ENCODE results near the gene OR2L13. TPM values are rescaled to one million over a fixed set of nuclear protein-coding genes. Genes with fewer than 3 reads are reported as not detected.

OR2L13 gene, protein sequence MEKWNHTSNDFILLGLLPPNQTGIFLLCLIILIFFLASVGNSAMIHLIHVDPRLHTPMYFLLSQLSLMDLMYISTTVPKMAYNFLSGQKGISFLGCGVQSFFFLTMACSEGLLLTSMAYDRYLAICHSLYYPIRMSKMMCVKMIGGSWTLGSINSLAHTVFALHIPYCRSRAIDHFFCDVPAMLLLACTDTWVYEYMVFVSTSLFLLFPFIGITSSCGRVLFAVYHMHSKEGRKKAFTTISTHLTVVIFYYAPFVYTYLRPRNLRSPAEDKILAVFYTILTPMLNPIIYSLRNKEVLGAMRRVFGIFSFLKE
- polyA plus RNA-seq (2013, experiment 1 of 2), result not detected
- polyA plus RNA-seq (2013, experiment 2 of 2), result not detected

DNA sequence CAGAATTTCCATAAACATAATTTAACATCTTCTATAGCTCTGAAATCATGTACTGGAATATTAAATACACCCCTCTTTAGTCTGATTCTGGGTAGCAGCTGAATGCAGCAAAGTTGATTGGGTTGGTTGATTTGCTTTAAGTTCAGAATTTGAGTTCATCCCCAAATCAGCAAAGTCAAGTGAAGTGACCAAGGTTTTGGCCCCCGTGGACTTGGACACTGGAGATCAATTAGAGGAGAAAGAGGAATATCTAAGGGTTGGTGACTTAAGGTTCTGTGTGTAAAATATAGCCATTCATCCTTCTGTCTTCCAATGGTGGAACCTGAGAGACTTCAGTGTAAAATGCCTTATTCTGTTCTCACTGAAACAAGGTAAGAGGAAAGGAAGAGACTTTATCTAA, at the start of gene OR2L13:
Gene OR2L13 (plus strand): TSS at position 301 of the 400 bp plus-strand sequence. CDS start 4,192 bp downstream, outside the sequence.
- no peaks in the 10 kb centered on the region for H3K79me1 ChIP-seq (ENCODE audit: low read length)
- no peak within 1 kb of the TSS for H2BK120ac ChIP-seq (ENCODE audit: low read depth, low read length)
- H4K5ac ChIP-seq (ENCODE audit: low read length), result no peak within 1 kb of the TSS
- H3K56ac ChIP-seq (ENCODE audit: low read length), result no peak within 1 kb of the TSS
- H3K4ac ChIP-seq (ENCODE audit: low read depth, low read length), result no peak within 1 kb of the TSS
- no peaks in the 10 kb centered on the region for H3K4me1 ChIP-seq (ENCODE audit: control insufficient read depth, low read depth, low read length)
- no peaks in the 10 kb centered on the region for H3K36me3 ChIP-seq (ENCODE audit: control insufficient read depth, insufficient read depth, low read length)
- no peak for DNase-seq
- H3K18ac ChIP-seq (ENCODE audit: low read length), result no peak within 1 kb of the TSS
- H3K4me2 ChIP-seq (ENCODE audit: low read length), result no peak within 1 kb of the TSS
- no peak within 1 kb of the TSS for H3K23ac ChIP-seq (ENCODE audit: low read length)
- no peaks in the 10 kb centered on the region for H3K79me2 ChIP-seq (ENCODE audit: control insufficient read depth, insufficient read depth, low read length)
- H3K9ac ChIP-seq (ENCODE audit: low read length), result no peak within 1 kb of the TSS
- no CpG with 5 or more reads among the region's 1 CpG for WGBS (ENCODE audit: extremely low coverage, insufficient coverage, low lambda C conversion rate)
- H4K8ac ChIP-seq (ENCODE audit: low read depth, low read length), result no peak within 1 kb of the TSS
- H2AK5ac ChIP-seq (ENCODE audit: low read length), result no peak within 1 kb of the TSS
- no peak within 1 kb of the TSS for H2BK5ac ChIP-seq (ENCODE audit: low read length)
- no peaks in the 10 kb centered on the region for H3K27me3 ChIP-seq (ENCODE audit: insufficient read depth, low read length, poor library complexity)
- H3K4me3 ChIP-seq (ENCODE audit: low read length), result no peak within 1 kb of the TSS
- H3K27ac ChIP-seq (ENCODE audit: low read depth, low read length), result no peak within 1 kb of the TSS
- no peak within 1 kb of the TSS for H2BK15ac ChIP-seq (replicated peaks; ENCODE audit: low read depth)

DNA sequence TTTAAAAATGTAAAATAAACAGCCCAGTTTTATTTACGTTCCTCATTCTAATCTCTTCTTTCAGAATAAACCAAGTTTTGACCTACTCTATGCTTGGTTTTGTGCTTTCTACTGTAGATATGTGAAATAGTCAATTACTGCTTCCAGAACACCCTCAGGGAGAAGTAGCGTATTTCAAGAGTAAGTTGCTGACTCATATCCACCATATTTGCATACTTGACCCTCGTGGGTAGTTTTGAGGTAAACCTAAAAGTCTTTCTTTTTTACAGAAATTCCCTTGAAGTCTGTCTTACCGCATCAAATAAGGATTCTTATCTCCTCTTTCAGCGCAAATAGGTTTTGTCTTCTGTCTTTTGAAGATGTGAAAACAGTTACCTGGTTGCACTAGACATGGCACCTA, 49.8 kb upstream of the OR2L13 start:
- Histone ChIP-seq H3K23ac (ENCODE audit: low read length) (no peak overlapping the region), H3K56ac (ENCODE audit: low read length) (no peak overlapping the region), H3K4me3 (ENCODE audit: low read length) (no peak overlapping the region), H3K27me3 (ENCODE audit: insufficient read depth, low read length, poor library complexity) (no peaks in the 10 kb centered on the region), H4K8ac (ENCODE audit: low read depth, low read length) (no peak overlapping the region), H4K5ac (ENCODE audit: low read length) (no peak overlapping the region), H3K79me1 (ENCODE audit: low read length) (no peaks in the 10 kb centered on the region), H3K4me2 (ENCODE audit: low read length) (no peak overlapping the region), H3K18ac (ENCODE audit: low read length) (no peak overlapping the region), H3K27ac (ENCODE audit: low read depth, low read length) (no peak overlapping the region), H2BK5ac (ENCODE audit: low read length) (no peak overlapping the region), H3K4me1 (ENCODE audit: control insufficient read depth, low read depth, low read length) (no peaks in the 10 kb centered on the region), H3K79me2 (ENCODE audit: control insufficient read depth, insufficient read depth, low read length) (no peaks in the 10 kb centered on the region), H2BK15ac (replicated peaks; ENCODE audit: low read depth) (no peak overlapping the region), H3K9ac (ENCODE audit: low read length) (no peak overlapping the region), H3K4ac (ENCODE audit: low read depth, low read length) (no peak overlapping the region), H2AK5ac (ENCODE audit: low read length) (no peak overlapping the region), H3K36me3 (ENCODE audit: control insufficient read depth, insufficient read depth, low read length) (no peaks in the 10 kb centered on the region), H2BK120ac (ENCODE audit: low read depth, low read length) (no peak overlapping the region)
- no CpG with 5 or more reads among the region's 5 CpGs for WGBS (ENCODE audit: extremely low coverage, insufficient coverage, low lambda C conversion rate)
- DNase-seq, result no peak

DNA sequence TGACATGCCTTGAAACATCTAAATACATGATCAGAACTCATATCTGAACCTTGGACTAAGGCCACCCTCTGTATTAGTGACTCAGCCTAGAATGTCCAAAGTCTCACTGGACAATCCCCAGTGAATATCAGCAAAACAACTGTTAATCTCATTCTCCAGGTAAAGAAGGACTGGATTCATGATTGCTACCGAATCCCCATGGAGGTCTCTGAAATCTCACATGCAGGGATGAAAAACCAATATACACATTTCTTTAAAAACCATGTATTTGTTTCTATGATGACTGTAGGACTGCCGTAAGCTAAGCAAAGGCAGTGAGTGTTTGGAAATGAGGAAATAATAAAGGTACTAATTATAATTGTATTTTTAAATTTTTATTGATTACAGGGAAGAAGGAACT, 48.4 kb upstream of the OR2L13 start, which contains the start of gene OR2L3:
Gene OR2L3 (plus strand): TSS at position 301 of the 400 bp plus-strand sequence. CDS start 13,846 bp downstream, outside the sequence.
- Histone ChIP-seq H3K4ac (ENCODE audit: low read depth, low read length) (no peak within 1 kb of the TSS), H3K56ac (ENCODE audit: low read length) (no peak within 1 kb of the TSS), H3K27ac (ENCODE audit: low read depth, low read length) (no peak within 1 kb of the TSS), H3K9ac (ENCODE audit: low read length) (no peak within 1 kb of the TSS), H4K5ac (ENCODE audit: low read length) (no peak within 1 kb of the TSS), H2BK120ac (ENCODE audit: low read depth, low read length) (no peak within 1 kb of the TSS), H3K36me3 (ENCODE audit: control insufficient read depth, insufficient read depth, low read length) (no peaks in the 10 kb centered on the region), H3K79me1 (ENCODE audit: low read length) (no peaks in the 10 kb centered on the region), H4K8ac (ENCODE audit: low read depth, low read length) (no peak within 1 kb of the TSS), H3K27me3 (ENCODE audit: insufficient read depth, low read length, poor library complexity) (no peaks in the 10 kb centered on the region), H3K79me2 (ENCODE audit: control insufficient read depth, insufficient read depth, low read length) (no peaks in the 10 kb centered on the region), H3K4me2 (ENCODE audit: low read length) (no peak within 1 kb of the TSS), H3K4me3 (ENCODE audit: low read length) (no peak within 1 kb of the TSS), H3K23ac (ENCODE audit: low read length) (no peak within 1 kb of the TSS), H2BK15ac (replicated peaks; ENCODE audit: low read depth) (no peak within 1 kb of the TSS), H3K18ac (ENCODE audit: low read length) (no peak within 1 kb of the TSS), H2AK5ac (ENCODE audit: low read length) (no peak within 1 kb of the TSS), H3K4me1 (ENCODE audit: control insufficient read depth, low read depth, low read length) (no peaks in the 10 kb centered on the region), H2BK5ac (ENCODE audit: low read length) (no peak within 1 kb of the TSS)
- WGBS (ENCODE audit: extremely low coverage, insufficient coverage, low lambda C conversion rate), result no CpG with 5 or more reads among the region's 2 CpGs
- no peak for DNase-seq

DNA sequence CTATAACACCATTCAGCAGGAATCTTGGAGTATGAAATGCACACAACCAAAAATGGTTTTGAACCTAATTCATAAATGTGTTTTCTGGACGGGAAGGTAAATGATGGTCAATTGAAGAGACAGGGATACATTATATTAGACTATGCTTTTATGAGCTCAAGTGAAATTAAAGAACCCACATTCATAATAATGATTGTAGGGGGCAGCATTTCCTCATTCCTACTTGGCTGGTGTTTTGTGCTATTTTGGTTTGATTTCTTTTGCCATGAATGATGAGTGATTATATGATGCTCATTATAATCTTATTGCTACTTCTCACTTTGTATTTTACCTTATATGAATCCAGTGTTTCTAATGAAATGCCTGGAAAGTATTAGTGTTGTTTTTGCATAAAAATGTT, 48.0 kb upstream of the OR2L13 start:
- no peak for DNase-seq
- H2BK5ac ChIP-seq (ENCODE audit: low read length), result no peak overlapping the region
- no peak overlapping the region for H2BK120ac ChIP-seq (ENCODE audit: low read depth, low read length)
- no peak overlapping the region for H3K4ac ChIP-seq (ENCODE audit: low read depth, low read length)
- no peak overlapping the region for H3K56ac ChIP-seq (ENCODE audit: low read length)
- no peak overlapping the region for H3K4me2 ChIP-seq (ENCODE audit: low read length)
- H3K36me3 ChIP-seq (ENCODE audit: control insufficient read depth, insufficient read depth, low read length), result no peaks in the 10 kb centered on the region
- no peak overlapping the region for H2AK5ac ChIP-seq (ENCODE audit: low read length)
- H3K79me2 ChIP-seq (ENCODE audit: control insufficient read depth, insufficient read depth, low read length), result no peaks in the 10 kb centered on the region
- H3K18ac ChIP-seq (ENCODE audit: low read length), result no peak overlapping the region
- H4K5ac ChIP-seq (ENCODE audit: low read length), result no peak overlapping the region
- H2BK15ac ChIP-seq (replicated peaks; ENCODE audit: low read depth), result no peak overlapping the region
- no peak overlapping the region for H3K9ac ChIP-seq (ENCODE audit: low read length)
- H4K8ac ChIP-seq (ENCODE audit: low read depth, low read length), result no peak overlapping the region
- no CpG with 5 or more reads among the region's 1 CpG for WGBS (ENCODE audit: extremely low coverage, insufficient coverage, low lambda C conversion rate)
- no peak overlapping the region for H3K23ac ChIP-seq (ENCODE audit: low read length)
- H3K4me1 ChIP-seq (ENCODE audit: control insufficient read depth, low read depth, low read length), result no peaks in the 10 kb centered on the region
- H3K79me1 ChIP-seq (ENCODE audit: low read length), result no peaks in the 10 kb centered on the region
- H3K4me3 ChIP-seq (ENCODE audit: low read length), result no peak overlapping the region
- no peak overlapping the region for H3K27ac ChIP-seq (ENCODE audit: low read depth, low read length)
- H3K27me3 ChIP-seq (ENCODE audit: insufficient read depth, low read length, poor library complexity), result no peaks in the 10 kb centered on the region

DNA sequence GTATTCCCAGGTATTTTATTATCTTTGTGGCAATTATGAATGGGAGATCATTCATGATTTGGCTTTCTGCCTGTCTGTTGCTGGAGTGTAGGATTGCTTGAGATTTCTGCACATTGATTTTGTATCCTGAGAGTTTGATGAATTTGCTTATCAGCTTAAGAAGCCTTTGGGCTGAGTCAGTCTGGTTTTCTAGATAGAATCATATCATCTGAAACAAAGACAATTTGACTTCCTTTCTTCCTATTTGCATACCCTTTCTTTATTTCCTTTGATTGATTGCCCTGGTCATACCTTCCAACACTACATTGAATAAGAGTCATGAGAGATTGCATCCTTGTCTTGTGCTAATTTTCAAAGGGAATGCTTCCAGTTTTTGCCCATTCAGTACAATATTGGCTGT, 40.3 kb upstream of the OR2L13 start:
- no peaks in the 10 kb centered on the region for H3K79me1 ChIP-seq (ENCODE audit: low read length)
- no peak overlapping the region for H2BK120ac ChIP-seq (ENCODE audit: low read depth, low read length)
- no peak overlapping the region for H3K4me3 ChIP-seq (ENCODE audit: low read length)
- H3K4me1 ChIP-seq (ENCODE audit: control insufficient read depth, low read depth, low read length), result no peaks in the 10 kb centered on the region
- no peak overlapping the region for H2AK5ac ChIP-seq (ENCODE audit: low read length)
- no peak overlapping the region for H2BK5ac ChIP-seq (ENCODE audit: low read length)
- no peak overlapping the region for H4K8ac ChIP-seq (ENCODE audit: low read depth, low read length)
- no peaks in the 10 kb centered on the region for H3K27me3 ChIP-seq (ENCODE audit: insufficient read depth, low read length, poor library complexity)
- no peak for DNase-seq
- H3K18ac ChIP-seq (ENCODE audit: low read length), result no peak overlapping the region
- H3K27ac ChIP-seq (ENCODE audit: low read depth, low read length), result no peak overlapping the region
- no peak overlapping the region for H3K56ac ChIP-seq (ENCODE audit: low read length)
- no peaks in the 10 kb centered on the region for H3K36me3 ChIP-seq (ENCODE audit: control insufficient read depth, insufficient read depth, low read length)
- no peak overlapping the region for H3K23ac ChIP-seq (ENCODE audit: low read length)
- H2BK15ac ChIP-seq (replicated peaks; ENCODE audit: low read depth), result no peak overlapping the region
- H3K4ac ChIP-seq (ENCODE audit: low read depth, low read length), result no peak overlapping the region
- H3K4me2 ChIP-seq (ENCODE audit: low read length), result no peak overlapping the region
- no peak overlapping the region for H3K9ac ChIP-seq (ENCODE audit: low read length)
- H4K5ac ChIP-seq (ENCODE audit: low read length), result no peak overlapping the region
- H3K79me2 ChIP-seq (ENCODE audit: control insufficient read depth, insufficient read depth, low read length), result no peaks in the 10 kb centered on the region

DNA sequence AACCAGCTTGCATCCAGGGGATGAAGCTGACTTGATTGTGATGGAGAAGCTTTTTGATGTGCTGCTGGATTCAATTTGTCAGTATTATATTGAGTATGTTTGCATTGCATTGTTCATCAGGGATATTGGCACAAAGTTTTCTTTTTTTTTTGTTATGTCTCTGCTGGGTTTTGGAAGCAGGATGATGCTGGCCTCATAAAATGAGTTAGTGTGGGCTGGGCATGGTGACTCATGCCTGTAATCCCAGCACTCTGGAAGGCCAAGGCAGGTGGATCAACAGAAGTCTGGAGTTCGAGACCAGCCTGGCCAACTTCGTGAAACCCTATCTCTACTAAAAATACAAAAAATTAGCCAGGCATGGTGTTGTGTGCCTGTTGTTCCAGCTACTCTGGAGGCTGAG, 39.7 kb upstream of the OR2L13 start:
- Histone ChIP-seq H3K27me3 (ENCODE audit: insufficient read depth, low read length, poor library complexity) (no peaks in the 10 kb centered on the region), H3K79me1 (ENCODE audit: low read length) (no peaks in the 10 kb centered on the region), H3K4me1 (ENCODE audit: control insufficient read depth, low read depth, low read length) (no peaks in the 10 kb centered on the region), H3K4me3 (ENCODE audit: low read length) (no peak overlapping the region), H2BK120ac (ENCODE audit: low read depth, low read length) (no peak overlapping the region), H3K18ac (ENCODE audit: low read length) (no peak overlapping the region), H2BK5ac (ENCODE audit: low read length) (no peak overlapping the region), H3K36me3 (ENCODE audit: control insufficient read depth, insufficient read depth, low read length) (no peaks in the 10 kb centered on the region), H3K23ac (ENCODE audit: low read length) (no peak overlapping the region), H2AK5ac (ENCODE audit: low read length) (no peak overlapping the region), H3K4me2 (ENCODE audit: low read length) (no peak overlapping the region), H3K4ac (ENCODE audit: low read depth, low read length) (no peak overlapping the region), H4K5ac (ENCODE audit: low read length) (no peak overlapping the region), H3K56ac (ENCODE audit: low read length) (no peak overlapping the region), H4K8ac (ENCODE audit: low read depth, low read length) (no peak overlapping the region), H2BK15ac (replicated peaks; ENCODE audit: low read depth) (no peak overlapping the region), H3K27ac (ENCODE audit: low read depth, low read length) (no peak overlapping the region), H3K79me2 (ENCODE audit: control insufficient read depth, insufficient read depth, low read length) (no peaks in the 10 kb centered on the region), H3K9ac (ENCODE audit: low read length) (no peak overlapping the region)
- no CpG with 5 or more reads among the region's 2 CpGs for WGBS (ENCODE audit: extremely low coverage, insufficient coverage, low lambda C conversion rate)
- no peak for DNase-seq
